Parathyroid adenoma (tissue), 2 donors: Measurements from ENCODE around the gene BANP.
"Not testable (repeated sequence)": the region's sequence is repeated elsewhere in the genome, so short reads cannot be mapped to it uniquely, and the experiment has no call there.

ENCODE experiments used
- H2AFZ ChIP-seq: fragments of 300-600 bp; sonication (generic); one replicate; pipeline ENCODE4 v1.7.0; 2017; ENCODE audit warnings: antibody characterized with exemption, mild to moderate bottlenecking
- H3K27ac ChIP-seq: fragments of 300-600 bp; sonication (generic); one replicate; pipeline ENCODE4 v1.7.0; 2017
- H3K27me3 ChIP-seq: fragments of 300-600 bp; sonication (generic); one replicate; pipeline ENCODE4 v1.7.0; 2017; ENCODE audit warnings: low read length; ENCODE audit not compliant: control insufficient read depth, insufficient read depth
- H3K36me3 ChIP-seq: fragments of 300-600 bp; sonication (generic); one replicate; pipeline ENCODE4 v1.7.0; 2017; ENCODE audit warnings: low read length; ENCODE audit not compliant: control insufficient read depth, insufficient read depth
- H3K4me1 ChIP-seq: fragments of 300-600 bp; sonication (generic); one replicate; pipeline ENCODE4 v1.7.0; 2017; ENCODE audit warnings: control low read depth
- H3K4me2 ChIP-seq: fragments of 300-600 bp; sonication (generic); one replicate; pipeline ENCODE4 v1.7.0; 2017; ENCODE audit warnings: low read length
- H3K4me3 ChIP-seq: fragments of 300-600 bp; sonication (generic); one replicate; pipeline ENCODE4 v1.7.0; 2017; ENCODE audit warnings: low read depth, low read length
- H3K79me2 ChIP-seq: fragments of 300-600 bp; sonication (generic); one replicate; pipeline ENCODE4 v1.7.0; 2017; ENCODE audit warnings: control low read depth
- H3K9ac ChIP-seq: fragments of 300-600 bp; sonication (generic); one replicate; pipeline ENCODE4 v1.7.0; 2017; ENCODE audit warnings: mild to moderate bottlenecking
- H3K9me3 ChIP-seq: fragments of 300-600 bp; sonication (generic); one replicate; pipeline ENCODE4 v1.7.0; 2017; ENCODE audit warnings: low read length; ENCODE audit not compliant: control insufficient read depth
- TF ChIP-seq, protein P1 (sequence below): fragments of 300-600 bp; sonication (generic); IDR thresholded peaks from one replicate; pipeline ENCODE4 v1.7.0; 2017; ENCODE audit warnings: antibody characterized with exemption, mild to moderate bottlenecking
- donor health status: primary hyperparathyroidism.

Gene BANP

GRCh38 chr16:88076211-88076931 is 125.1 kb downstream of the BANP start:
- H3K27me3 ChIP-seq: no peaks in the 10 kb centered on the region
- H2AFZ ChIP-seq: no peak overlapping the region
- no peaks in the 10 kb centered on the region for H3K36me3 ChIP-seq
- no peak overlapping the region for H3K9ac ChIP-seq
- no peaks in the 10 kb centered on the region for H3K4me1 ChIP-seq
- H3K79me2 ChIP-seq: no peaks in the 10 kb centered on the region
- TF ChIP-seq, protein P1, sequence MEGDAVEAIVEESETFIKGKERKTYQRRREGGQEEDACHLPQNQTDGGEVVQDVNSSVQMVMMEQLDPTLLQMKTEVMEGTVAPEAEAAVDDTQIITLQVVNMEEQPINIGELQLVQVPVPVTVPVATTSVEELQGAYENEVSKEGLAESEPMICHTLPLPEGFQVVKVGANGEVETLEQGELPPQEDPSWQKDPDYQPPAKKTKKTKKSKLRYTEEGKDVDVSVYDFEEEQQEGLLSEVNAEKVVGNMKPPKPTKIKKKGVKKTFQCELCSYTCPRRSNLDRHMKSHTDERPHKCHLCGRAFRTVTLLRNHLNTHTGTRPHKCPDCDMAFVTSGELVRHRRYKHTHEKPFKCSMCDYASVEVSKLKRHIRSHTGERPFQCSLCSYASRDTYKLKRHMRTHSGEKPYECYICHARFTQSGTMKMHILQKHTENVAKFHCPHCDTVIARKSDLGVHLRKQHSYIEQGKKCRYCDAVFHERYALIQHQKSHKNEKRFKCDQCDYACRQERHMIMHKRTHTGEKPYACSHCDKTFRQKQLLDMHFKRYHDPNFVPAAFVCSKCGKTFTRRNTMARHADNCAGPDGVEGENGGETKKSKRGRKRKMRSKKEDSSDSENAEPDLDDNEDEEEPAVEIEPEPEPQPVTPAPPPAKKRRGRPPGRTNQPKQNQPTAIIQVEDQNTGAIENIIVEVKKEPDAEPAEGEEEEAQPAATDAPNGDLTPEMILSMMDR: no peak
- no peak overlapping the region for H3K27ac ChIP-seq
- H3K4me3 ChIP-seq: no peak overlapping the region
- H3K9me3 ChIP-seq: no peaks in the 10 kb centered on the region
- H3K4me2 ChIP-seq: no peak overlapping the region

- H3K4me3 ChIP-seq, H3K79me2 ChIP-seq, H3K4me2 ChIP-seq, H2AFZ ChIP-seq, H3K36me3 ChIP-seq, H3K27me3 ChIP-seq, H3K9me3 ChIP-seq, H3K9ac ChIP-seq, H3K27ac ChIP-seq, H3K4me1 ChIP-seq: not testable (repeated sequence)
Observed at GRCh38 chr16:88076932-88077320, 125.7 kb downstream of the BANP start.

- no peak overlapping the region for H3K9ac ChIP-seq
- TF ChIP-seq, protein P1: no peak
- H3K4me2 ChIP-seq: no peak overlapping the region
- no peaks in the 10 kb centered on the region for H3K4me1 ChIP-seq
- no peaks in the 10 kb centered on the region for H3K79me2 ChIP-seq
- no peaks in the 10 kb centered on the region for H3K36me3 ChIP-seq
- no peak overlapping the region for H3K27ac ChIP-seq
- H3K9me3 ChIP-seq: no peaks in the 10 kb centered on the region
- H2AFZ ChIP-seq: no peak overlapping the region
- no peaks in the 10 kb centered on the region for H3K27me3 ChIP-seq
- H3K4me3 ChIP-seq: no peak overlapping the region
Observed at GRCh38 chr16:88077328-88078108, 126.3 kb downstream of the BANP start.

GRCh38 chr16:88078111-88078775 is 127.0 kb downstream of the BANP start:
- H3K9ac ChIP-seq: no peak overlapping the region
- H3K4me3 ChIP-seq: no peak overlapping the region
- H3K4me1 ChIP-seq: no peaks in the 10 kb centered on the region
- TF ChIP-seq, protein P1: no peak
- no peak overlapping the region for H3K4me2 ChIP-seq
- no peaks in the 10 kb centered on the region for H3K27me3 ChIP-seq
- no peaks in the 10 kb centered on the region for H3K36me3 ChIP-seq
- no peaks in the 10 kb centered on the region for H3K9me3 ChIP-seq
- no peak overlapping the region for H2AFZ ChIP-seq
- no peak overlapping the region for H3K27ac ChIP-seq
- no peaks in the 10 kb centered on the region for H3K79me2 ChIP-seq

GRCh38 chr16:88083582-88083981 is 132.3 kb downstream of the BANP start:
- Histone ChIP-seq H3K27me3 (peaks cover 4% of the 10 kb centered on the region), H3K4me2 (no peak overlapping the region), H3K27ac (no peak overlapping the region), H3K36me3 (no peaks in the 10 kb centered on the region), H3K4me1 (no peaks in the 10 kb centered on the region), H3K79me2 (no peaks in the 10 kb centered on the region), H3K4me3 (no peak overlapping the region), H2AFZ (no peak overlapping the region), H3K9ac (no peak overlapping the region), H3K9me3 (no peaks in the 10 kb centered on the region)
- TF ChIP-seq, protein P1: no peak
